GM12878 (cell line): Measurements from ENCODE around the gene ACBD7. TPM values are rescaled to one million over a fixed set of nuclear protein-coding genes. Genes with fewer than 3 reads are reported as not detected.

Source experiments
- ATAC-seq: fragments of 200-7000 bp; cut with Tn5 transposase; 3 replicates; pipeline ENCODE4 v1.9.1; 2020; ENCODE audit warnings: mild to moderate bottlenecking, moderate library complexity
- BruUV-seq: library from RNA; stranded (reverse); fragments of 400-500 nt; replicated peaks from 2 replicates; lab custom pipeline; 2021; lab: Mats Ljungman, UMichigan
- CTCF ChIA-PET: fragments of 300-600 bp; sonication (Branson Sonifier 250); formaldehyde crosslinking; extraction: SDS; loops from one replicate; lab custom pipeline; 2021; ENCODE audit warnings: inconsistent platforms; lab: Yijun Ruan, JAX
- POLR2A ChIA-PET: fragments of 350-600 bp; formaldehyde crosslinking; extraction: SDS; loops from one replicate; lab custom pipeline; 2021; ENCODE audit warnings: inconsistent platforms; lab: Charles Lee
- RAD21 ChIA-PET: fragments of 300-600 bp; sonication (Branson Sonifier 250); formaldehyde crosslinking; loops from one replicate; lab custom pipeline; 2023; ENCODE audit warnings: antibody characterized with exemption; ENCODE audit not compliant: unreplicated experiment; lab: Charles Lee
- SMC1A ChIA-PET: fragments of 300-600 bp; sonication (Branson Sonifier 250); formaldehyde crosslinking; loops from one replicate; lab custom pipeline; 2023; ENCODE audit not compliant: unreplicated experiment, uncharacterized antibody; lab: Charles Lee
- DNase-seq: peaks from one replicate; pipeline ENCODE4 v3.0.0-alpha.2; 2011; ENCODE audit warnings: low read depth, low spot score
- FAIRE-seq: peaks from 3 replicates; lab custom pipeline; 2011; peaks lifted over from hg19 to GRCh38; lab: Jason Lieb, UNC
- H2AFZ ChIP-seq: 2 replicates; pipeline ENCODE4 v1.6.0; 2011; ENCODE audit warnings: low read depth, low read length, control low read depth; ENCODE audit not compliant: control insufficient read depth
- H3K27ac ChIP-seq: 2 replicates; pipeline ENCODE4 v1.5.1; 2011; ENCODE audit warnings: control low read depth; ENCODE audit not compliant: control insufficient read depth, insufficient read depth
- H3K27me3 ChIP-seq, 2 experiments: replicated peaks in 1 of 2; 2 replicates each; pipeline versions ENCODE4 v1.6.0 to v1.6.1; 2011; ENCODE audit warnings: low read length in 1 of 2; ENCODE audit not compliant: control insufficient read depth in 2 of 2, insufficient read depth in 2 of 2
- H3K36me3 ChIP-seq, 2 experiments: 2 replicates each; pipeline ENCODE4 v1.5.1; 2011; ENCODE audit warnings: low read length in 1 of 2; ENCODE audit not compliant: control insufficient read depth in 2 of 2, insufficient read depth in 2 of 2
- H3K4me1 ChIP-seq: 2 replicates; pipeline ENCODE4 v1.6.1; 2011; ENCODE audit warnings: mild to moderate bottlenecking, low read length, moderate library complexity, mixed read lengths; ENCODE audit not compliant: control insufficient read depth, insufficient read depth
- H3K4me2 ChIP-seq: 2 replicates; pipeline ENCODE4 v1.6.0; 2011; ENCODE audit warnings: control low read depth; ENCODE audit not compliant: control insufficient read depth, insufficient read depth
- H3K4me3 ChIP-seq: fragments of 200-600 bp; sonication (generic); 2 replicates; pipeline ENCODE4 v1.5.1; 2016
- H3K79me2 ChIP-seq: 2 replicates; pipeline ENCODE4 v1.6.0; 2011; ENCODE audit warnings: low read length; ENCODE audit not compliant: control insufficient read depth, insufficient read depth
- H3K9ac ChIP-seq: 2 replicates; pipeline ENCODE4 v1.8.0; 2011; ENCODE audit warnings: low read length, control low read depth, mixed read lengths; ENCODE audit not compliant: control insufficient read depth, insufficient read depth
- H3K9me3 ChIP-seq: replicated peaks from 3 replicates; pipeline ENCODE4 v1.5.1; 2011; ENCODE audit warnings: mild to moderate bottlenecking, low read length; ENCODE audit not compliant: control insufficient read depth, insufficient read depth
- H4K20me1 ChIP-seq: 2 replicates; pipeline ENCODE4 v1.6.0; 2011; ENCODE audit not compliant: control insufficient read depth, insufficient read depth
- BACH1 ChIP-seq: fragments of 450-650 bp; IDR thresholded peaks from 2 replicates; pipeline ENCODE4 v1.6.1; 2017; ENCODE audit warnings: mild to moderate bottlenecking, borderline replicate concordance
- LARP7 ChIP-seq: fragments of 450-650 bp; IDR thresholded peaks from 2 replicates; pipeline ENCODE4 v1.6.1; 2017; ENCODE audit warnings: mild to moderate bottlenecking
- MLLT1 ChIP-seq: fragments of 450-650 bp; IDR thresholded peaks from 2 replicates; pipeline ENCODE4 v1.6.1; 2016; ENCODE audit warnings: mild to moderate bottlenecking
- PBX3 ChIP-seq: IDR thresholded peaks from 2 replicates; pipeline ENCODE4 v1.6.1; 2011; ENCODE audit warnings: mild to moderate bottlenecking, low read depth, low read length, moderate library complexity; ENCODE audit not compliant: insufficient replicate concordance
- PML ChIP-seq: IDR thresholded peaks from 2 replicates; pipeline ENCODE4 v1.6.1; 2012; ENCODE audit warnings: low read length, inconsistent platforms
- ZNF622 ChIP-seq: fragments of 450-650 bp; IDR thresholded peaks from 2 replicates; pipeline ENCODE4 v1.6.1; 2017; ENCODE audit warnings: mild to moderate bottlenecking, inconsistent platforms
- WGBS: methylation state at CpG from one replicate; pipeline ENCODE4 v1.1.6; 2016; ENCODE audit warnings: low lambda C conversion rate; ENCODE audit not compliant: insufficient replicate concordance, insufficient coverage; ENCODE audit errors: missing lambda C conversion rate; 5-methylcytosine and 5-hydroxymethylcytosine counted together
- in situ Hi-C: fragments of 300-500 bp; cut with MboI; formaldehyde crosslinking; loops from 9 replicates; pipeline ENCODE4 v1.14.3; 2018; ENCODE audit warnings: mixed read lengths
- intact Hi-C: fragments of 100-400 bp; cut with micrococcal nuclease; formaldehyde crosslinking; loops from one replicate; pipeline ENCODE4 v1.14.2; 2022; ENCODE audit not compliant: unreplicated experiment
- polyA plus RNA-seq, 11 experiments: library from polyadenylated mRNA; depleted of rRNA in 4 of 11; unstranded in 6 of 11; stranded (reverse) in 5 of 11; fragments of >200 nt; fragmentation: Nextera tagmentation in 4 of 11; fragmentation: Illumina TruSeq in 1 of 11; extraction: Ambion mirVana in 4 of 11; extraction: Trizol in 1 of 11; gene quantifications; 1 replicate in 1 of 11; 2 replicates in 10 of 11; pipeline versions ENCODE4 v1.2.1 to v1.2.3, GENCODE V29; 2011 to 2016; ENCODE audit warnings: inconsistent platforms in 2 of 11, missing spikeins in 2 of 11, low read depth in 1 of 11
- total RNA-seq, 4 experiments: library from RNA; depleted of rRNA in 3 of 4; stranded (reverse); fragments of >200 nt in 3 of 4; fragmentation: Illumina TruSeq in 1 of 4; extraction: Trizol in 1 of 4; gene quantifications; 2 replicates each; pipeline versions ENCODE4 v1.2.1 to v1.2.3, GENCODE V29; 2013 to 2021

Gene ACBD7
- total and polyA plus RNA-seq, 10 of the 15 experiments (the other 5 are each of a cell fraction or from before 2014, with no cell fraction given), result 0.04 to 0.74 (median 0.36) TPM

- H3K4me1 ChIP-seq, result peaks cover 17% of the 10 kb centered on the region
- ATAC-seq (no peak), DNase-seq (no peak), FAIRE-seq (no peak)
- H3K9ac ChIP-seq, result no peak overlapping the region
- H4K20me1 ChIP-seq, result no peaks in the 10 kb centered on the region
- no peaks in the 10 kb centered on the region; the same call in 2 of the 3 replicates for H3K9me3 ChIP-seq
- H3K4me3 ChIP-seq, result no peak overlapping the region
- RAD21 ChIA-PET, result interaction anchor here (1.6 to 4.0 kb wide), 3 partner anchors 18 to 43 kb away, joined by 6 to 48 read pairs (median 39); partner anchors contain the start of gene NMT2
- 98% methylated on average over 9 of the region's 9 CpGs for WGBS
- in situ Hi-C loops (no loop called here), intact Hi-C loops (no loop called here)
- POLR2A ChIA-PET, result interaction anchor here (3.4 kb wide), 1 partner anchor 19 kb away, joined by 40 read pairs; no protein-coding TSS in a partner anchor
- no peak overlapping the region for H2AFZ ChIP-seq
- BruUV-seq, result no TSS peak
- H3K27ac ChIP-seq, result peak overlapping the region; percentile 85
- no peak overlapping the region for H3K4me2 ChIP-seq
- H3K27me3 ChIP-seq, result no peaks in the 10 kb centered on the region
- H3K36me3 ChIP-seq, result peaks cover 0 to 2% of the 10 kb centered on the region in 2 experiments; a peak in 3 of 4 replicates
- CTCF ChIA-PET, result interaction anchor here (1.0 to 4.8 kb wide), 5 partner anchors 15 to 43 kb away, joined by 3 to 40 read pairs (median 20); no protein-coding TSS in a partner anchor
- H3K79me2 ChIP-seq, result no peaks in the 10 kb centered on the region
- TF ChIP-seq LARP7, result no peak
- no peak for TF ChIP-seq PML
- peak; percentile 83 for TF ChIP-seq MLLT1
- TF ChIP-seq ZNF622, result no peak
- no peak for TF ChIP-seq BACH1
- TF ChIP-seq PBX3, result no peak
- SMC1A ChIA-PET, result interaction anchor here (1.8 to 9.1 kb wide), 3 partner anchors 16 to 43 kb away, joined by 5 to 127 read pairs (median 36); partner anchors contain the start of gene NMT2
These were observed 35.6 kb upstream of the ACBD7 start for GRCh38 chr10:15124190-15124589.
